IMR-90 (cell line): ENCODE results near the gene MYEF2. TPM values are rescaled to one million over a fixed set of nuclear protein-coding genes. Genes with fewer than 3 reads are reported as not detected.

Source experiments
- ATAC-seq: fragments of 200-7000 bp; cut with Tn5 transposase; 2 replicates; pipeline ENCODE4 v1.9.1; 2020; ENCODE audit warnings: low read depth, mild to moderate bottlenecking, moderate library complexity
- Bru-seq: library from RNA; stranded (reverse); fragments of 400-500 nt; gene quantifications from one replicate; lab custom pipeline; 2021; lab: Mats Ljungman, UMichigan
- BruChase-seq, 2 experiments: library from RNA; stranded (reverse); fragments of 400-500 nt; gene quantifications; one replicate each; lab custom pipeline; 2021; lab: Mats Ljungman, UMichigan
- BruUV-seq: library from RNA; stranded (reverse); fragments of 400-500 nt; replicated peaks from 2 replicates; lab custom pipeline; 2021; lab: Mats Ljungman, UMichigan
- CTCF ChIA-PET: fragments of 300-600 bp; formaldehyde crosslinking; extraction: SDS; loops from one replicate; lab custom pipeline; 2021; ENCODE audit warnings: antibody characterized with exemption; lab: Yijun Ruan, JAX
- POLR2A ChIA-PET: fragments of 300-600 bp; sonication (Branson Sonifier 250); formaldehyde crosslinking; loops from one replicate; lab custom pipeline; 2022; ENCODE audit warnings: antibody characterized with exemption; ENCODE audit not compliant: unreplicated experiment; lab: Charles Lee
- DNase-seq: peaks from one replicate; pipeline ENCODE4 v3.0.0; 2013
- H2AFZ ChIP-seq: replicated peaks from 2 replicates; pipeline ENCODE3; 2013; ENCODE audit warnings: low read length, mild to moderate bottlenecking; ENCODE audit not compliant: poor library complexity
- H2AK5ac ChIP-seq: 2 replicates; pipeline ENCODE4 v1.6.1; 2013; ENCODE audit warnings: low read depth, low read length, inconsistent platforms
- H2AK9ac ChIP-seq: replicated peaks from 2 replicates; pipeline ENCODE3; 2013; ENCODE audit warnings: mild to moderate bottlenecking, low read depth, low read length, moderate library complexity; ENCODE audit not compliant: poor library complexity
- H2BK120ac ChIP-seq: 2 replicates; pipeline ENCODE4 v1.6.1; 2013; ENCODE audit warnings: low read depth, low read length, inconsistent platforms
- H2BK15ac ChIP-seq: 3 replicates; pipeline ENCODE4 v1.6.1; 2013; ENCODE audit warnings: low read depth, low read length, inconsistent platforms
- H2BK20ac ChIP-seq: 2 replicates; pipeline ENCODE4 v1.6.1; 2013; ENCODE audit warnings: low read depth, mild to moderate bottlenecking, inconsistent platforms, low read length, moderate library complexity
- H2BK5ac ChIP-seq: 2 replicates; pipeline ENCODE4 v1.6.1; 2013; ENCODE audit warnings: mild to moderate bottlenecking, low read depth, low read length, inconsistent platforms; ENCODE audit not compliant: poor library complexity, severe bottlenecking
- H3K14ac ChIP-seq: replicated peaks from 2 replicates; pipeline ENCODE4 v1.6.1; 2013; ENCODE audit warnings: low read depth, low read length, inconsistent platforms
- H3K18ac ChIP-seq: 2 replicates; pipeline ENCODE4 v1.6.1; 2013; ENCODE audit warnings: low read depth, low read length, control low read depth
- H3K23ac ChIP-seq: 2 replicates; pipeline ENCODE4 v1.6.1; 2013; ENCODE audit warnings: low read depth, low read length, inconsistent platforms
- H3K27ac ChIP-seq: 2 replicates; pipeline ENCODE4 v1.5.1; 2013; ENCODE audit warnings: mild to moderate bottlenecking, control low read depth, low read length; ENCODE audit not compliant: insufficient read depth
- H3K27me3 ChIP-seq: 2 replicates; pipeline ENCODE4 v1.6.1; 2013; ENCODE audit warnings: low read length; ENCODE audit not compliant: control insufficient read depth, insufficient read depth
- H3K36me3 ChIP-seq: 2 replicates; pipeline ENCODE4 v1.6.1; 2013; ENCODE audit warnings: low read length, mixed read lengths; ENCODE audit not compliant: control insufficient read depth, insufficient read depth
- H3K4ac ChIP-seq: 2 replicates; pipeline ENCODE4 v1.6.1; 2013; ENCODE audit warnings: low read depth, low read length, inconsistent platforms
- H3K4me1 ChIP-seq: 2 replicates; pipeline ENCODE4 v1.6.1; 2013; ENCODE audit warnings: low read length, mixed read lengths; ENCODE audit not compliant: control insufficient read depth, insufficient read depth
- H3K4me2 ChIP-seq: 2 replicates; pipeline ENCODE4 v1.6.1; 2013; ENCODE audit warnings: low read depth, mild to moderate bottlenecking, control low read depth, low read length, moderate library complexity
- H3K4me3 ChIP-seq: 2 replicates; pipeline ENCODE4 v1.5.1; 2013; ENCODE audit warnings: low read depth, mild to moderate bottlenecking, control low read depth, low read length, moderate library complexity; ENCODE audit not compliant: insufficient read depth
- H3K56ac ChIP-seq: 2 replicates; pipeline ENCODE4 v1.6.1; 2013; ENCODE audit warnings: low read length, inconsistent platforms; ENCODE audit not compliant: insufficient read depth; ENCODE audit errors: extremely low read depth
- H3K79me1 ChIP-seq, 2 experiments: 2 replicates each; pipeline ENCODE4 v1.6.1; 2013; ENCODE audit warnings: low read length in 2 of 2, inconsistent platforms in 1 of 2, low read depth in 1 of 2
- H3K9ac ChIP-seq: 2 replicates; pipeline ENCODE4 v1.6.1; 2013; ENCODE audit warnings: low read depth, low read length, control low read depth
- H3K9me1 ChIP-seq: 2 replicates; pipeline ENCODE4 v1.6.1; 2013; ENCODE audit warnings: low read length, inconsistent platforms; ENCODE audit not compliant: insufficient read depth
- H3K9me3 ChIP-seq: 2 replicates; pipeline ENCODE4 v1.6.1; 2013; ENCODE audit warnings: low read length; ENCODE audit not compliant: control insufficient read depth, insufficient read depth
- H4K20me1 ChIP-seq: 2 replicates; pipeline ENCODE4 v1.6.1; 2013; ENCODE audit warnings: low read length, inconsistent platforms; ENCODE audit not compliant: insufficient read depth
- H4K5ac ChIP-seq: 2 replicates; pipeline ENCODE4 v1.6.1; 2013; ENCODE audit warnings: mild to moderate bottlenecking, low read depth, low read length, control low read depth
- H4K8ac ChIP-seq, 2 experiments: 2 replicates each; pipeline ENCODE4 v1.6.1; 2013; ENCODE audit warnings: low read depth in 2 of 2, low read length in 2 of 2, control low read depth in 1 of 2, inconsistent platforms in 1 of 2
- H4K91ac ChIP-seq: 2 replicates; pipeline ENCODE4 v1.6.1; 2013; ENCODE audit warnings: low read depth, low read length, inconsistent platforms; ENCODE audit not compliant: insufficient read depth
- BHLHE40 ChIP-seq: fragments of 150-350 bp; IDR thresholded peaks from 2 replicates; pipeline ENCODE4 v1.6.1; 2016; ENCODE audit warnings: mild to moderate bottlenecking, low read depth, low read length
- CEBPB ChIP-seq: IDR thresholded peaks from 2 replicates; pipeline ENCODE4 v1.6.1; 2012; ENCODE audit warnings: low read depth, low read length, improper control_type of control experiment
- FOS ChIP-seq: fragments of 150-350 bp; IDR thresholded peaks from 2 replicates; pipeline ENCODE4 v1.6.1; 2016; ENCODE audit warnings: low read depth, low read length
- MAFK ChIP-seq: IDR thresholded peaks from 2 replicates; pipeline ENCODE4 v1.6.1; 2012; ENCODE audit warnings: low read depth, low read length, improper control_type of control experiment
- RAD21 ChIP-seq: IDR thresholded peaks from 2 replicates; pipeline ENCODE4 v1.6.1; 2012; ENCODE audit warnings: low read length, improper control_type of control experiment
- RFX5 ChIP-seq: IDR thresholded peaks from 2 replicates; pipeline ENCODE4 v1.8.0; 2012; ENCODE audit warnings: low read depth, mild to moderate bottlenecking, low read length, moderate library complexity
- SMC3 ChIP-seq: fragments of 150-350 bp; IDR thresholded peaks from 2 replicates; pipeline ENCODE4 v1.6.1; 2016; ENCODE audit warnings: low read depth, mild to moderate bottlenecking, antibody characterized with exemption, low read length, moderate library complexity
- WGBS, 2 experiments: methylation state at CpG; one replicate each; pipeline versions ENCODE4 v1.1.5 to v1.1.7; 2013; ENCODE audit warnings: missing lambda C conversion rate in 2 of 2; ENCODE audit not compliant: insufficient read length in 1 of 2; ENCODE audit errors: extremely low coverage in 2 of 2; 5-methylcytosine and 5-hydroxymethylcytosine counted together
- dilution Hi-C: fragments of 300-500 bp; cut with HindIII; formaldehyde crosslinking; loops from one replicate; pipeline ENCODE4 v1.14.3; 2018; ENCODE audit warnings: low sequenced_read_pairs; ENCODE audit not compliant: unreplicated experiment
- in situ Hi-C: fragments of 300-500 bp; cut with MboI; formaldehyde crosslinking; loops from 3 replicates; pipeline ENCODE4 v1.14.3; 2019; ENCODE audit warnings: low sequenced_read_pairs, inconsistent platforms, mixed read lengths
- intact Hi-C: fragments of 100-400 bp; cut with micrococcal nuclease; formaldehyde crosslinking; loops from 2 replicates; pipeline ENCODE4 v1.10.0; 2022
- long read RNA-seq: library from polyadenylated mRNA; unstranded; transcript quantifications from one replicate; pipeline ENCODE4 v2.0.0, GENCODE V29; 2021; ENCODE audit not compliant: unreplicated experiment
- polyA plus RNA-seq, 3 experiments: library from polyadenylated mRNA; depleted of rRNA; stranded (reverse); fragments of >200 nt; gene quantifications; 2 replicates each; pipeline ENCODE4 v1.2.3, GENCODE V29; 2012; ENCODE audit warnings: low replicate concordance in 1 of 3
- total RNA-seq: library from RNA; depleted of rRNA; stranded (reverse); fragments of >200 nt; gene quantifications from 2 replicates; pipeline ENCODE4 v1.2.3, GENCODE V29; 2012; rRNA removed
- TF ChIP-seq, protein P1 (sequence below): conservative IDR thresholded peaks from 2 replicates; pipeline ENCODE4 v1.5.1; 2012; ENCODE audit warnings: mild to moderate bottlenecking, low read depth, low read length, improper control_type of control experiment

The MYEF2 gene, protein sequence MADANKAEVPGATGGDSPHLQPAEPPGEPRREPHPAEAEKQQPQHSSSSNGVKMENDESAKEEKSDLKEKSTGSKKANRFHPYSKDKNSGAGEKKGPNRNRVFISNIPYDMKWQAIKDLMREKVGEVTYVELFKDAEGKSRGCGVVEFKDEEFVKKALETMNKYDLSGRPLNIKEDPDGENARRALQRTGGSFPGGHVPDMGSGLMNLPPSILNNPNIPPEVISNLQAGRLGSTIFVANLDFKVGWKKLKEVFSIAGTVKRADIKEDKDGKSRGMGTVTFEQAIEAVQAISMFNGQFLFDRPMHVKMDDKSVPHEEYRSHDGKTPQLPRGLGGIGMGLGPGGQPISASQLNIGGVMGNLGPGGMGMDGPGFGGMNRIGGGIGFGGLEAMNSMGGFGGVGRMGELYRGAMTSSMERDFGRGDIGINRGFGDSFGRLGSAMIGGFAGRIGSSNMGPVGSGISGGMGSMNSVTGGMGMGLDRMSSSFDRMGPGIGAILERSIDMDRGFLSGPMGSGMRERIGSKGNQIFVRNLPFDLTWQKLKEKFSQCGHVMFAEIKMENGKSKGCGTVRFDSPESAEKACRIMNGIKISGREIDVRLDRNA
- 4.5 and 7.5 TPM in 2 replicates for total RNA-seq
- polyA plus RNA-seq (2012; rRNA removed), result 5.8 and 6.3 TPM in 2 replicates
- 2.0 and 3.0 TPM in 2 replicates for polyA plus RNA-seq (2012; cell fraction: cytosol; rRNA removed)
- polyA plus RNA-seq (2012; cell fraction: nucleus; rRNA removed; ENCODE audit: low replicate concordance), result 5.7 and 15.3 TPM in 2 replicates
- Bru-seq, nascent RNA, result percentile 58 among the genes with signal in this experiment
- percentile 55 among the genes with signal in this experiment for BruChase-seq, experiment 1, labeled RNA remaining after a 6-hour chase
- BruChase-seq, experiment 2, labeled RNA remaining after a 2-hour chase, result percentile 61 among the genes with signal in this experiment
- long read RNA-seq, partial matches to known transcripts, result 0 of 4 reads
- long read RNA-seq, other reads (novel, unspliced or antisense), result 4 of 4 reads

DNA sequence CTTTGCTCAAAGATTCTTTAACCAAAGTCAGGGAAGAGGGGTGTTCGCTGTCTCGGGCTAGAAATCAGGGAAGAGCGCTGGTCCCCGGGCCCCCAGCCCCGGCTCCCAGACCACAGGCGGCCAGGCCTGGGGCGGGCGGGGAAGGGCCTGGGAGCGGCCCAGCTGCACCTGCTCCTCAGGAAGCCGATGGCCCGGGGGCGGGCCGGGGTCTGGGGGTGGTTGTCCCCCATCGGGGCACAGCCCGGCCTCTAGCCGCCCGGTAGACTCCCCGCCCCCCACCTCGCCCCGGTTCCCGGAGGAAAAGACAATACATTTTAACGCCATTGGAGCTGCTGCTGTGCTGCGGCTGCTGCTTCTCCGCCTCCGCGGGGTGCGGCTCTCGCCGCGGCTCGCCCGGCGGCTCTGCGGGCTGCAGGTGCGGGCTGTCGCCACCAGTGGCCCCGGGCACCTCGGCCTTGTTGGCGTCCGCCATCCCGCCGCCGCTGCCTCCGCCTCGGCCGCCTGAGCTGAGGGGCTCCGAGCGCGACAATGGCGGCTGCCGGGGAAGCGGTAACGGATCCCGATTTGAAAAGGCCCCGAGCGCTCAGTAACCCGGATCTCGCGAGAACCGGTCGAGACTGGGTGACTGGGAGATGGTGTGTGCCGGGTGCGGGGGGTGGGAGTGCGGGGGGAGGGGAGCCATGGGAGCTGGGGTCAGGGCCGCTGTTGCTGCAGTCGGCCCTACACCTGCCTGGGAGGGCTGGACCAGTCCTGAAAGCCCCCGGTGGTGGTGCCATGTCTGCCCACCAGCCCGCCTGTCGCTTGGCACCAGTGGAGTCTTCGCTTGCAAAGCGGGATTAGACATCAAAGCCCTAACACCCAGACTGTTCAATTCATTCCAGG, at the start of gene MYEF2:
TSS of gene MYEF2 (minus strand) at position 530 of the 882 bp plus-strand sequence. CDS start at position 472, 58 bp downstream.
- no peaks in the 10 kb centered on the region for H3K9me1 ChIP-seq
- H4K8ac ChIP-seq, result peak within 1 kb of the TSS; percentile 44 to 85
- H3K9me3 ChIP-seq, result no peaks in the 10 kb centered on the region
- CTCF ChIA-PET, result interaction anchor here (0.7 kb wide), 2 partner anchors 37 to 1049 kb away, joined by 3 read pairs; no protein-coding TSS in a partner anchor
- H4K91ac ChIP-seq, result 0 out of 2 replicates have a peak within 1 kb of the TSS, but pooled peaks have one; percentile 43
- no peak within 1 kb of the TSS for H3K18ac ChIP-seq
- H3K14ac ChIP-seq, result no peak within 1 kb of the TSS
- H2BK15ac ChIP-seq, result peak within 1 kb of the TSS; percentile 60; the same call in 1 of the 3 replicates
- no peak for TF ChIP-seq BHLHE40
- TF ChIP-seq FOS, result no peak
- no peak for TF ChIP-seq SMC3
- TF ChIP-seq, protein P1, sequence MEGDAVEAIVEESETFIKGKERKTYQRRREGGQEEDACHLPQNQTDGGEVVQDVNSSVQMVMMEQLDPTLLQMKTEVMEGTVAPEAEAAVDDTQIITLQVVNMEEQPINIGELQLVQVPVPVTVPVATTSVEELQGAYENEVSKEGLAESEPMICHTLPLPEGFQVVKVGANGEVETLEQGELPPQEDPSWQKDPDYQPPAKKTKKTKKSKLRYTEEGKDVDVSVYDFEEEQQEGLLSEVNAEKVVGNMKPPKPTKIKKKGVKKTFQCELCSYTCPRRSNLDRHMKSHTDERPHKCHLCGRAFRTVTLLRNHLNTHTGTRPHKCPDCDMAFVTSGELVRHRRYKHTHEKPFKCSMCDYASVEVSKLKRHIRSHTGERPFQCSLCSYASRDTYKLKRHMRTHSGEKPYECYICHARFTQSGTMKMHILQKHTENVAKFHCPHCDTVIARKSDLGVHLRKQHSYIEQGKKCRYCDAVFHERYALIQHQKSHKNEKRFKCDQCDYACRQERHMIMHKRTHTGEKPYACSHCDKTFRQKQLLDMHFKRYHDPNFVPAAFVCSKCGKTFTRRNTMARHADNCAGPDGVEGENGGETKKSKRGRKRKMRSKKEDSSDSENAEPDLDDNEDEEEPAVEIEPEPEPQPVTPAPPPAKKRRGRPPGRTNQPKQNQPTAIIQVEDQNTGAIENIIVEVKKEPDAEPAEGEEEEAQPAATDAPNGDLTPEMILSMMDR, result no peak
- TF ChIP-seq RAD21, result no peak
- no peak for TF ChIP-seq RFX5
- TF ChIP-seq CEBPB, result no peak
- TF ChIP-seq MAFK, result no peak
- peak within 1 kb of the TSS; percentile 70 for H2BK5ac ChIP-seq
- peak within 1 kb of the TSS; percentile 52; the same call in 1 of the 2 replicates for H3K9ac ChIP-seq
- in situ Hi-C loops, result no loop called here
- intact Hi-C loops, result no loop called here
- dilution Hi-C loops, result no loop called here
- peaks cover 11 to 15% of the 10 kb centered on the region in 2 experiments for H3K79me1 ChIP-seq
- peak within 1 kb of the TSS; percentile 20; the same call in 1 of the 2 replicates for H3K27ac ChIP-seq
- no peaks in the 10 kb centered on the region for H4K20me1 ChIP-seq
- H2BK120ac ChIP-seq, result no peak within 1 kb of the TSS
- POLR2A ChIA-PET, result no interaction called here
- no peaks in the 10 kb centered on the region for H3K36me3 ChIP-seq
- H3K27me3 ChIP-seq, result 0 out of 2 replicates have a peak, but pooled peaks cover 2% of the 10 kb centered on the region
- peak within 1 kb of the TSS; percentile 70 for H2AK9ac ChIP-seq
- no peak within 1 kb of the TSS for H2BK20ac ChIP-seq
- H3K56ac ChIP-seq, result 0 out of 2 replicates have a peak within 1 kb of the TSS, but pooled peaks have one; percentile 6
- no peak within 1 kb of the TSS for H2AK5ac ChIP-seq
- 1% methylated on average over 25 of the region's 71 CpGs; no CpG with 5 or more reads in 1 of the 2 experiments for WGBS, 2 experiments
- peak within 1 kb of the TSS; percentile 22; the same call in 1 of the 2 replicates for H3K23ac ChIP-seq
- H3K4me1 ChIP-seq, result no peaks in the 10 kb centered on the region; the same call in 1 of the 2 replicates
- H2AFZ ChIP-seq, result peak within 1 kb of the TSS; percentile 94
- DNase-seq (peak; percentile 67), ATAC-seq (peak; percentile 94)
- no TSS peak for BruUV-seq
- H3K4me2 ChIP-seq, result peak within 1 kb of the TSS; percentile 89
- H3K4ac ChIP-seq, result no peak within 1 kb of the TSS
- no peak within 1 kb of the TSS for H4K5ac ChIP-seq
- H3K4me3 ChIP-seq, result peak within 1 kb of the TSS; percentile 93
